D721Med (cell line): Measurements from ENCODE around the gene ILRUN.
"Not testable (repeated sequence)": the region's sequence is repeated elsewhere in the genome, so short reads cannot be mapped to it uniquely, and the experiment has no call there.

Experiments used
- DNase-seq: peaks from one replicate; pipeline ENCODE4 v3.0.0; 2011; ENCODE audit warnings: low spot score; ENCODE audit not compliant: insufficient read length
- FAIRE-seq: peaks from 2 replicates; lab custom pipeline; 2011; peaks lifted over from hg19 to GRCh38; lab: Jason Lieb, UNC
- TF ChIP-seq, protein P1 (sequence below): IDR thresholded peaks from 2 replicates; pipeline ENCODE4 v1.5.1; 2012; ENCODE audit warnings: mild to moderate bottlenecking, control low read depth; ENCODE audit not compliant: insufficient read depth; ENCODE audit errors: missing control alignments

ILRUN gene

GRCh38 chr6:34680802-34681515, 15.6 kb downstream of the ILRUN start:
- TF ChIP-seq, protein P1, sequence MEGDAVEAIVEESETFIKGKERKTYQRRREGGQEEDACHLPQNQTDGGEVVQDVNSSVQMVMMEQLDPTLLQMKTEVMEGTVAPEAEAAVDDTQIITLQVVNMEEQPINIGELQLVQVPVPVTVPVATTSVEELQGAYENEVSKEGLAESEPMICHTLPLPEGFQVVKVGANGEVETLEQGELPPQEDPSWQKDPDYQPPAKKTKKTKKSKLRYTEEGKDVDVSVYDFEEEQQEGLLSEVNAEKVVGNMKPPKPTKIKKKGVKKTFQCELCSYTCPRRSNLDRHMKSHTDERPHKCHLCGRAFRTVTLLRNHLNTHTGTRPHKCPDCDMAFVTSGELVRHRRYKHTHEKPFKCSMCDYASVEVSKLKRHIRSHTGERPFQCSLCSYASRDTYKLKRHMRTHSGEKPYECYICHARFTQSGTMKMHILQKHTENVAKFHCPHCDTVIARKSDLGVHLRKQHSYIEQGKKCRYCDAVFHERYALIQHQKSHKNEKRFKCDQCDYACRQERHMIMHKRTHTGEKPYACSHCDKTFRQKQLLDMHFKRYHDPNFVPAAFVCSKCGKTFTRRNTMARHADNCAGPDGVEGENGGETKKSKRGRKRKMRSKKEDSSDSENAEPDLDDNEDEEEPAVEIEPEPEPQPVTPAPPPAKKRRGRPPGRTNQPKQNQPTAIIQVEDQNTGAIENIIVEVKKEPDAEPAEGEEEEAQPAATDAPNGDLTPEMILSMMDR = no peak
- no peak for DNase-seq
- FAIRE-seq = no peak

DNA sequence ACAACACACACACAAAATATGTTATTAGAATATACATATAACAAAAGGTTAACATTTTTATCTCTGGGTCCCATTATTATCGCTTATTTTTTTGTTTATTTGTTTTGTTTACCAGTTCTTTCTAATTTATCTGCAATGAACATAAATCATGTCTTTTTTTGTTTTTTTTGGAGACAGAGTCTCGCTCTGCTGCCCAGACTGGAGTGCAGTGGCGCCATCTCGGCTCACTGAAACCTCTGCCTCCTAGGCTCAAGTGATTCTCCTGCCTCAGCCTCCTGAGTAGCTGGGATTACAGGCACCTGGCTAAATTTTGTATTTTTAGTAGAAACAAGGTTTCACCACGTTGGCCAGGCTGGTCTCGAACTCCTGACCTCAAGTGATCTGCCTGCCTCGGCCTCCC, 16.3 kb downstream of the ILRUN start:
- not testable (repeated sequence) for DNase-seq, FAIRE-seq

DNA sequence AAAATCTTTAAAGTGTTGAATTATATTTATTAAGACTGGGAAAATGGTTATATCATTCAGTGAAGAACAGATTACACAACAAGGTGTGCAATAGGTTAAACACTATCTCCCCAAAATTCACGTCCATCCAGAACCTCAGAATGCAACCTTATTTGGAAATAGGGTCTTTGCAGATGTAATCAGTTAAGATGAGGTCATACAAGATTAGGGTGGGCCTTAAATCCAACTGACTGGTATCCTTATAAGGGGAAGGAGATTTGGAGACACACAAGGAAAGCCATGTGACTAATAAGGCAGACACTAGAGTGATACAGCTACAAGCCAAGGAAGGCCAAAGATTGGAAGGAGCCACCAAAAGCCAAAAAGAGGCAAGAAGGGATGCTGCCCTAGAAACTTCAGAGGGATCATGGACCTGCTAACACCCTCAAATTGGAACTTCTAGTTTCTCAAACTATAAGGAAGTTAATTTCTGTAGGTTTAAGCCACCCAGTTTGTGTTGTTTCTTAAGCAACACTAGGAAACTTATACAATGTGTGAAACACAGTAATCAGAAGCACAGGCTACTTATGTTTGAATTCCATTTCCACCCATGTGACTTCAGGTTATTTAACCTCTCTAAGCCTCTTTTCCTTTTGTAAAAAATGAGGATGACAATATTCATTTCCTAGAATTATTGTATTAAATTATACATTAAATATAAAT, 16.9 kb downstream of the ILRUN start:
- peak; percentile 38 for FAIRE-seq
- DNase-seq = no peak
- TF ChIP-seq, protein P1 = no peak

- FAIRE-seq (no peak), DNase-seq (no peak)
- TF ChIP-seq, protein P1 = no peak
Observed at GRCh38 chr6:34676140-34676539, 20.4 kb downstream of the ILRUN start.

DNA sequence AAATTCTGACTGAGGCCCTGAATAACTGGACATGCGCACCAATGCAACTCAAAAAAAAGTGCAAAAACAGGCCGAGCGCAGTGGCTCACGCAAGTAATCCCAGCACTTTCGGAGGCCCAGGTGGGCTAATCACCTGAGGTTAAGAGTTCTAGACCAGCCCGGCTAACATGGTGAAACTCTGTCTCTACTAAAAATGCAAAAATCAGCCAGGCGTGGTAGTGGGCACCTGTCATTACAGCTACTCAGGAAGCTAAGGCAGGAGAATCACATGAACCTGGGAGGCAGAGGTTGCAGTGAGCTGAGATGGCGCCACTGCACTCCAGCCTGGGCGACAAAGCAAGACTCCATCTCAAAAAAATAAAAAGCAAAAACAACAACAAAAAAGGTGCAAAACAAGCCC, 21.6 kb downstream of the ILRUN start:
- FAIRE-seq = not testable (repeated sequence)

DNA sequence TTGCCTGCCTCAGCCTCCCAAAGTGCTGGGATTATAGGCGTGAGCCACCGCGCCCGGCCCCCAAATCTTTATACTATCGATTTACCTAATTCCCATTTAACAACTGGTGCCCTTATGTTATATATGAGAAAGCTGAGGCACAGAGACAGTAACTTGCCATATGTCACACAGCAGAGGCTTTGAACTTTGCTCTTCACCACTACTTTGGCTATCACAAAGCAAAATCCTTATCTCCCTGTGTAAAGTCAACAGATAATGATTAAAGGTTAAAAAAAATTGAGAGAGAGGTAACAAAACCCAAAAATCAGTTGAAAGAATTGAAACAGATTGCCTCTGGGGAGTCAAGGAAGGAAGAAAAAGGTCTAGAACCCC, 22.3 kb downstream of the ILRUN start:
- no peak for FAIRE-seq
- no peak for DNase-seq
- TF ChIP-seq, protein P1 = no peak

More for the DNA sequence above, 21.6 kb downstream of the ILRUN start:
- not testable (repeated sequence) for DNase-seq

DNA sequence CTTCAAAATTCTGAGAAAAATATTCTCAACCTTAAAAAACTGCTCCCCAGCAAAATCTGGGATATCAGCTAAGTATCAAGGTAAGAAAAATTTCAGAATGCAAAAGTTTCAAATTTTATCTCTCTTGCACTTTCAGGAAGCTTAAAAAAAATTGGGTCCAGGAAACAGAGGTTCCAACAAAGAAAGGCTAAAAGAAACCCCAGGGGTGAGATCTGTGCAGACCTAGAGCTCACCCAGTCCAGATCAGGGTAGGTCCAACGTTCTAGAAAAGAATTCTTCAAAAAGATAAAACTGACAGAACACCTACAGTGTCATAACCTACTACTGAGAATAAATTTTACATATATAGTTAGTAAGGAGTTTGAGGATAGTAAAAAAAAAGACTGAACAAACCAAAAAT, 23.5 kb downstream of the ILRUN start:
- DNase-seq (no peak), FAIRE-seq (no peak)
- TF ChIP-seq, protein P1 = no peak

- DNase-seq (no peak), FAIRE-seq (no peak)
- TF ChIP-seq, protein P1 = no peak
Observed at GRCh38 chr6:34672657-34673043, 23.9 kb downstream of the ILRUN start.
